GM18870 (cell line): Measurements from ENCODE around the gene EQTN.
"Not testable (repeated sequence)": the region's sequence is repeated elsewhere in the genome, so short reads cannot be mapped to it uniquely, and the experiment has no call there.

Experiments used
- ATAC-seq: cut with Tn5 transposase; IDR thresholded peaks from one replicate; pipeline ENCODE4 v1.9.1; 2021; ENCODE audit warnings: moderate library complexity; ENCODE audit not compliant: unreplicated experiment

EQTN gene

GRCh38 chr9:27293996-27294395 is 3.0 kb downstream of the EQTN start:
- no peak for ATAC-seq

GRCh38 chr9:27292659-27293405 is 4.1 kb downstream of the EQTN start:
- ATAC-seq, result no peak

GRCh38 chr9:27291292-27291691 is 5.7 kb downstream of the EQTN start:
- ATAC-seq, result no peak

GRCh38 chr9:27282269-27282668 is 14.7 kb downstream of the EQTN start:
- ATAC-seq, result no peak

- ATAC-seq, result no peak
Measured at GRCh38 chr9:27280860-27281259, 16.1 kb downstream of the EQTN start.

GRCh38 chr9:27280249-27280648 is 16.7 kb downstream of the EQTN start:
- no peak for ATAC-seq

GRCh38 chr9:27279611-27280010 is 17.3 kb downstream of the EQTN start:
- no peak for ATAC-seq

- no peak for ATAC-seq
Measured at GRCh38 chr9:27278374-27278773, 18.6 kb downstream of the EQTN start.

- ATAC-seq, result no peak
Measured at GRCh38 chr9:27276193-27277030, 20.5 kb downstream of the EQTN start.

- ATAC-seq, result no peak
Measured at GRCh38 chr9:27273186-27273585, 23.8 kb downstream of the EQTN start.

- no peak for ATAC-seq
Measured at GRCh38 chr9:27272103-27272502, 24.8 kb downstream of the EQTN start.

GRCh38 chr9:27261517-27262211 is 35.3 kb downstream of the EQTN start:
- ATAC-seq, result no peak

GRCh38 chr9:27260789-27261516 is 36.0 kb downstream of the EQTN start:
- ATAC-seq, result no peak

- no peak for ATAC-seq
Measured at GRCh38 chr9:27258662-27259061, 38.3 kb downstream of the EQTN start.

GRCh38 chr9:27248702-27249101 is 48.2 kb downstream of the EQTN start:
- ATAC-seq, result no peak

GRCh38 chr9:27247756-27248155 is 49.2 kb downstream of the EQTN start:
- ATAC-seq, result peak; percentile 72

GRCh38 chr9:27239648-27240047 is 57.3 kb downstream of the EQTN start:
- ATAC-seq, result not testable (repeated sequence)
